ENCODE data around the gene SFXN3. TPM values are rescaled to one million over a fixed set of nuclear protein-coding genes. Genes with fewer than 3 reads are reported as not detected.

The SFXN3 gene
- total and polyA plus RNA-seq, 2 of the 8 experiments (the other 6 are each of a cell fraction or from before 2014, with no cell fraction given): 2.6 to 2.8 TPM

DNA sequence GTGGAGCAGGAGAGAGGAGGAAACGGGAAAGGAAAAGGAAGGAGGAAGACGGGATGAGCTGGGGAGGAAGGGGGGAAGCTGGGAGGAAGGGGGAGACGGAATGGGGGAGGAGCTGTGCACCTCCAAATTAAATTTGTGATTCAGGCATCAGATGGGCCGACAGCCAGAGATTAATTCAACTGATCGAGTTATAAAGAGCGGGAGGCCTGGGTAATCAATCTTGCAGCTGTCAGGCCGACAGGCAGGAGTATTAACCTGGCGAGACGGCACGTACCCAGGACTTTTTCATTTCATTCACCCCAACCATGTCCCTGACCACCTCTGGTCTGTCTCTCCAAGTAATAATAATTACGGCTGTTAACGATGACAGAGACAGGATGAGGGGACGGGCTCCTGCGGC lies 56.9 kb downstream of the SFXN3 start (continued):
- no peak for TF ChIP-seq NANOG (IDR thresholded peaks at IDR 0.05; ENCODE audit: insufficient read depth, low read depth, low read length, poor library complexity, severe bottlenecking)
- TF ChIP-seq TEAD4 (IDR thresholded peaks at IDR 0.05; ENCODE audit: low read depth, low read length): no peak
- no peak for TF ChIP-seq JUN (IDR thresholded peaks at IDR 0.05; ENCODE audit: low read depth, low read length)

All from H1 (cell line).